ENCODE data around the gene BFAR.

Gene BFAR

DNA sequence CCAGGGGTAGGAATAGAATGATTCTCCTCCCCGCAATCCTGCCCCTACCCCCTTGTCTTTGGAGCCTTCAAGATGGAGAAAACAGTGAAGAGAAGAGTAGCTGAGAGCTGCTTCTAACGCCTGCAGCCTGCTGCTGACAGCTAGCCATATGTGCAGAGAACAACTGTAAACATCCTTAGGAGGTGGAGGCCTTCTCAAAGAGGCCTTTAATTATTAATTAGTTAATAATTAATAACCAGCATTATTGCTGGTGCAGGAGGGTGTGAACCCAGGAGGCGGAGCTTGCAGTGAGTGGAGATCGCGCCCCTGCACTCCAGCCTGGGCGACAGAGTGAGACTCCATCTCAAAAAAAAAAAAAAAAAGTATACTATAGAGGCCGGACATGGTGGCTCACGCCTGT lies 8.5 kb downstream of the BFAR start:
- Histone ChIP-seq H3K9ac (ENCODE audit: low read depth, low read length, poor library complexity) (no peak overlapping the region), H2BK12ac (ENCODE audit: low read length) (no peak overlapping the region), H2AFZ (ENCODE audit: low read length) (no peak overlapping the region), H3K79me1 (ENCODE audit: low read depth, low read length) (peaks cover 6% of the 10 kb centered on the region), H3K27ac (replicated peaks; ENCODE audit: low read length) (no peak overlapping the region), H2AK5ac (ENCODE audit: low read depth, low read length) (no peak overlapping the region), H3K4me2 (ENCODE audit: insufficient read depth, low read length, poor library complexity, severe bottlenecking) (no peak overlapping the region), H2BK5ac (ENCODE audit: low read length) (no peak overlapping the region), H3K4me1 (ENCODE audit: control insufficient read depth in 2 of 2, insufficient read depth in 1 of 2, low read depth in 1 of 2, low read length in 2 of 2) (peaks cover 0 to 2% of the 10 kb centered on the region in 2 donors), H3K27me3 (ENCODE audit: control insufficient read depth in 3 of 3, insufficient read depth in 3 of 3, low read depth in 1 of 3, low read length in 3 of 3) (no peaks in the 10 kb centered on the region), H3K9me3 (replicated peaks in 1 of 2; ENCODE audit: control insufficient read depth in 2 of 2, insufficient read depth in 1 of 2, low read depth in 1 of 2, low read length in 2 of 2) (no peaks in the 10 kb centered on the region), H3K4me3 (ENCODE audit: low read length in 2 of 2) (no peak overlapping the region), H2BK15ac (ENCODE audit: low read length) (no peak overlapping the region), H3K18ac (ENCODE audit: low read length) (no peak overlapping the region), H3K14ac (ENCODE audit: low read length) (no peak overlapping the region), H3K36me3 (replicated peaks in 1 of 2; ENCODE audit: control insufficient read depth in 2 of 2, insufficient read depth in 2 of 2, low read length in 2 of 2) (peaks cover 14 to 83% of the 10 kb centered on the region in 2 donors), H2BK120ac (ENCODE audit: low read depth, low read length) (no peak overlapping the region), H3K4ac (ENCODE audit: low read length) (no peak overlapping the region), H3K23ac (ENCODE audit: low read depth, low read length, poor library complexity) (no peak overlapping the region), H4K8ac (ENCODE audit: low read depth, low read length) (no peak overlapping the region), H4K91ac (ENCODE audit: low read depth, low read length, poor library complexity) (no peak overlapping the region)
- WGBS, 2 donors (ENCODE audit: extremely low coverage in 2 of 2, insufficient read length in 2 of 2, insufficient replicate concordance in 1 of 2) = no CpG with 5 or more reads among the region's 8 CpGs
- no peak for DNase-seq (ENCODE audit: low spot score)

- DNase-seq (ENCODE audit: low spot score) = no peak
- no peak overlapping the region for H2BK15ac ChIP-seq (ENCODE audit: low read length)
- peaks cover 14 to 90% of the 10 kb centered on the region in 2 donors for H3K36me3 ChIP-seq (replicated peaks in 1 of 2; ENCODE audit: control insufficient read depth in 2 of 2, insufficient read depth in 2 of 2, low read length in 2 of 2)
- no peak overlapping the region for H2AFZ ChIP-seq (ENCODE audit: low read length)
- peaks cover 5% of the 10 kb centered on the region for H3K79me1 ChIP-seq (ENCODE audit: low read depth, low read length)
- no peak overlapping the region for H3K18ac ChIP-seq (ENCODE audit: low read length)
- no peak overlapping the region for H3K27ac ChIP-seq (replicated peaks; ENCODE audit: low read length)
- no peak overlapping the region for H3K23ac ChIP-seq (ENCODE audit: low read depth, low read length, poor library complexity)
- H3K14ac ChIP-seq (ENCODE audit: low read length) = no peak overlapping the region
- H3K4me3 ChIP-seq (ENCODE audit: low read length in 2 of 2) = no peak overlapping the region
- H3K9me3 ChIP-seq (replicated peaks in 1 of 2; ENCODE audit: control insufficient read depth in 2 of 2, insufficient read depth in 1 of 2, low read depth in 1 of 2, low read length in 2 of 2) = no peaks in the 10 kb centered on the region
- no CpG with 5 or more reads among the region's 7 CpGs for WGBS, 2 donors (ENCODE audit: extremely low coverage in 2 of 2, insufficient read length in 2 of 2, insufficient replicate concordance in 1 of 2)
- H3K4me1 ChIP-seq (ENCODE audit: control insufficient read depth in 2 of 2, insufficient read depth in 1 of 2, low read depth in 1 of 2, low read length in 2 of 2) = peaks cover 0 to 1% of the 10 kb centered on the region in 2 donors
- H2BK120ac ChIP-seq (ENCODE audit: low read depth, low read length) = no peak overlapping the region
- no peak overlapping the region for H2BK12ac ChIP-seq (ENCODE audit: low read length)
- H2AK5ac ChIP-seq (ENCODE audit: low read depth, low read length) = no peak overlapping the region
- H3K9ac ChIP-seq (ENCODE audit: low read depth, low read length, poor library complexity) = no peak overlapping the region
- no peak overlapping the region for H3K4ac ChIP-seq (ENCODE audit: low read length)
- no peaks in the 10 kb centered on the region for H3K27me3 ChIP-seq (ENCODE audit: control insufficient read depth in 3 of 3, insufficient read depth in 3 of 3, low read depth in 1 of 3, low read length in 3 of 3)
- H4K8ac ChIP-seq (ENCODE audit: low read depth, low read length) = no peak overlapping the region
- no peak overlapping the region for H4K91ac ChIP-seq (ENCODE audit: low read depth, low read length, poor library complexity)
- no peak overlapping the region for H2BK5ac ChIP-seq (ENCODE audit: low read length)
- H3K4me2 ChIP-seq (ENCODE audit: insufficient read depth, low read length, poor library complexity, severe bottlenecking) = no peak overlapping the region
Observed at GRCh38 chr16:14641926-14642325, 9.2 kb downstream of the BFAR start.

- no peak overlapping the region for H4K91ac ChIP-seq (ENCODE audit: low read depth, low read length, poor library complexity)
- peaks cover 31 to 91% of the 10 kb centered on the region in 2 donors for H3K36me3 ChIP-seq (replicated peaks in 1 of 2; ENCODE audit: control insufficient read depth in 2 of 2, insufficient read depth in 2 of 2, low read length in 2 of 2)
- H3K18ac ChIP-seq (ENCODE audit: low read length) = no peak overlapping the region
- H3K4me3 ChIP-seq (ENCODE audit: low read length in 2 of 2) = no peak overlapping the region
- H3K9me3 ChIP-seq (replicated peaks in 1 of 2; ENCODE audit: control insufficient read depth in 2 of 2, insufficient read depth in 1 of 2, low read depth in 1 of 2, low read length in 2 of 2) = no peaks in the 10 kb centered on the region
- H2BK120ac ChIP-seq (ENCODE audit: low read depth, low read length) = no peak overlapping the region
- no peak overlapping the region for H3K9ac ChIP-seq (ENCODE audit: low read depth, low read length, poor library complexity)
- no peak overlapping the region for H3K4ac ChIP-seq (ENCODE audit: low read length)
- no peak overlapping the region for H2AK5ac ChIP-seq (ENCODE audit: low read depth, low read length)
- DNase-seq (ENCODE audit: low spot score) = no peak
- no peak overlapping the region for H4K8ac ChIP-seq (ENCODE audit: low read depth, low read length)
- no peak overlapping the region for H2AFZ ChIP-seq (ENCODE audit: low read length)
- H2BK5ac ChIP-seq (ENCODE audit: low read length) = no peak overlapping the region
- no peaks in the 10 kb centered on the region for H3K79me1 ChIP-seq (ENCODE audit: low read depth, low read length)
- no peak overlapping the region for H3K23ac ChIP-seq (ENCODE audit: low read depth, low read length, poor library complexity)
- H3K27ac ChIP-seq (replicated peaks; ENCODE audit: low read length) = no peak overlapping the region
- H3K4me1 ChIP-seq (ENCODE audit: control insufficient read depth in 2 of 2, insufficient read depth in 1 of 2, low read depth in 1 of 2, low read length in 2 of 2) = no peaks in the 10 kb centered on the region
- no peak overlapping the region for H3K4me2 ChIP-seq (ENCODE audit: insufficient read depth, low read length, poor library complexity, severe bottlenecking)
- no peak overlapping the region for H2BK15ac ChIP-seq (ENCODE audit: low read length)
- no peak overlapping the region for H3K14ac ChIP-seq (ENCODE audit: low read length)
- no CpG with 5 or more reads among the region's 10 CpGs for WGBS, 2 donors (ENCODE audit: extremely low coverage in 2 of 2, insufficient read length in 2 of 2, insufficient replicate concordance in 1 of 2)
- no peak overlapping the region for H2BK12ac ChIP-seq (ENCODE audit: low read length)
- H3K27me3 ChIP-seq (ENCODE audit: control insufficient read depth in 3 of 3, insufficient read depth in 3 of 3, low read depth in 1 of 3, low read length in 3 of 3) = no peaks in the 10 kb centered on the region
Observed at GRCh38 chr16:14649816-14650215, 17.1 kb downstream of the BFAR start.

- H2BK120ac ChIP-seq (ENCODE audit: low read depth, low read length) = no peak overlapping the region
- no peak overlapping the region for H4K91ac ChIP-seq (ENCODE audit: low read depth, low read length, poor library complexity)
- H3K79me1 ChIP-seq (ENCODE audit: low read depth, low read length) = no peaks in the 10 kb centered on the region
- no peak overlapping the region for H2BK15ac ChIP-seq (ENCODE audit: low read length)
- H3K4me3 ChIP-seq (ENCODE audit: low read length in 2 of 2) = no peak overlapping the region
- H3K4ac ChIP-seq (ENCODE audit: low read length) = no peak overlapping the region
- H3K27me3 ChIP-seq (ENCODE audit: control insufficient read depth in 3 of 3, insufficient read depth in 3 of 3, low read depth in 1 of 3, low read length in 3 of 3) = no peaks in the 10 kb centered on the region
- no peaks in the 10 kb centered on the region for H3K4me1 ChIP-seq (ENCODE audit: control insufficient read depth in 2 of 2, insufficient read depth in 1 of 2, low read depth in 1 of 2, low read length in 2 of 2)
- H3K18ac ChIP-seq (ENCODE audit: low read length) = no peak overlapping the region
- no peak overlapping the region for H3K27ac ChIP-seq (replicated peaks; ENCODE audit: low read length)
- H3K9ac ChIP-seq (ENCODE audit: low read depth, low read length, poor library complexity) = no peak overlapping the region
- no peak overlapping the region for H3K14ac ChIP-seq (ENCODE audit: low read length)
- no peak overlapping the region for H2BK5ac ChIP-seq (ENCODE audit: low read length)
- WGBS, 2 donors (ENCODE audit: extremely low coverage in 2 of 2, insufficient read length in 2 of 2, insufficient replicate concordance in 1 of 2) = no CpG with 5 or more reads among the region's 6 CpGs
- no peak overlapping the region for H2AK5ac ChIP-seq (ENCODE audit: low read depth, low read length)
- DNase-seq (ENCODE audit: low spot score) = no peak
- H3K9me3 ChIP-seq (replicated peaks in 1 of 2; ENCODE audit: control insufficient read depth in 2 of 2, insufficient read depth in 1 of 2, low read depth in 1 of 2, low read length in 2 of 2) = no peaks in the 10 kb centered on the region
- no peak overlapping the region for H3K4me2 ChIP-seq (ENCODE audit: insufficient read depth, low read length, poor library complexity, severe bottlenecking)
- no peak overlapping the region for H4K8ac ChIP-seq (ENCODE audit: low read depth, low read length)
- H3K23ac ChIP-seq (ENCODE audit: low read depth, low read length, poor library complexity) = no peak overlapping the region
- H3K36me3 ChIP-seq (replicated peaks in 1 of 2; ENCODE audit: control insufficient read depth in 2 of 2, insufficient read depth in 2 of 2, low read length in 2 of 2) = peaks cover 34 to 90% of the 10 kb centered on the region in 2 donors
- H2BK12ac ChIP-seq (ENCODE audit: low read length) = no peak overlapping the region
- no peak overlapping the region for H2AFZ ChIP-seq (ENCODE audit: low read length)
Observed at GRCh38 chr16:14650629-14651028, 17.9 kb downstream of the BFAR start.
